HG03135 (cell line): Measurements from ENCODE around the gene NOXO1.
"Not testable (repeated sequence)": the region's sequence is repeated elsewhere in the genome, so short reads cannot be mapped to it uniquely, and the experiment has no call there.

Experiments used
- ATAC-seq: cut with Tn5 transposase; IDR thresholded peaks from one replicate; pipeline ENCODE4 v1.9.1; 2021; ENCODE audit warnings: mild to moderate bottlenecking, moderate library complexity; ENCODE audit not compliant: unreplicated experiment

NOXO1 gene

DNA sequence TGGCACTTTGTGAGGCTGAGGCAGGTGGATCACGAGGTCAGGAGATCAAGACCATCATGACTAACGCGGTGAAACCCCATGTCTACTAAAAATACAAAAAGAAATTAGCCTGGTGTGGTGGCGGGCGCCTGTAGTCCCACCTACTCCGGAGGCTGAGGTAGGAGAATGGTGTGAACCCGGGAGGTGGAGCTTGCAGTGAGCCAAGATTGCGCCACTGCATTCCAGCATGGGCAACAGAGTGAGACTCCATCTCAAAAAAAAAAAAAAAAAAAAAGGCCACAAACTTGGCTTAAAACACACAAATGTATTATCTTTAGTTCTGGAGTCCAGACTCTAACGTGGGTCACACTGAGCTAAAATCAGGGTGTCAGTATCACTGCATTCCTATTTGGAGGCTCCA is 30.5 kb upstream of the NOXO1 start:
- ATAC-seq: not testable (repeated sequence)

DNA sequence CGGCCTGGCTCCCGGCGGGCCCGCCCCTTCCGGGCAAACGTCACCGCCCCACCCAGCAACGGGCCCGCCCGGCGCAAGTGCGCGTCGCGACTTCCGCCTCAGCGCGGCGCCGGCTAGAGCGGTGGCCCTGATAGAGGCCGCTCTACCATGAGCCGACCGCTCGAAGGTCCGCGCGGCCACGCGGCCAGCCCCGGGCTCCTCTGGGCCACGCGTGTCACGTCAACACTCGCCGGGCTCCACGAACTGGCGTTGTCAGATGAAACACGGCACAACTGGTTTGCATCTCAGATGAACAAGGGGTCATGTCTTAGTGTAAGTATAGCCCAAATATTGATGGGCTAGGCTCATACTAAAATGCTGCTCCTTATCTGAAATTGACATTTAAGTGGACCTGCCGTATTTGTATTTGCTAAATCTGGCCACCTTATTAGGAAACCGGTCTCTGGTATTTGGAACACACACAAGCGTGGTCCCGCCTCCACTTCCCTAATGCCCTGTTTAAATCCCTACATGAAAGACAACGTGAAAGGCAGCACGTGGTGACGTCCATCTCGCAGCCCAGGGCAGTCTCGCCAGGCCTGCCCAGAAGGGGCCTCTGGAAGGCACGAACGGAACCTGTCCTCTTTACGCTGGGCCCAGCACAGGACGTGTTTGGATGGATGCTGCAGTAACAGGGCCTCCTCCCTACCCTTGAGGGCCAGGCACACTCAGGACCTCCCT is 28.7 kb upstream of the NOXO1 start, which contains the start of gene ZNF598:
Gene ZNF598 (minus strand): TSS at position 31 of the 720 bp plus-strand sequence.
- ATAC-seq: peak; percentile 85

DNA sequence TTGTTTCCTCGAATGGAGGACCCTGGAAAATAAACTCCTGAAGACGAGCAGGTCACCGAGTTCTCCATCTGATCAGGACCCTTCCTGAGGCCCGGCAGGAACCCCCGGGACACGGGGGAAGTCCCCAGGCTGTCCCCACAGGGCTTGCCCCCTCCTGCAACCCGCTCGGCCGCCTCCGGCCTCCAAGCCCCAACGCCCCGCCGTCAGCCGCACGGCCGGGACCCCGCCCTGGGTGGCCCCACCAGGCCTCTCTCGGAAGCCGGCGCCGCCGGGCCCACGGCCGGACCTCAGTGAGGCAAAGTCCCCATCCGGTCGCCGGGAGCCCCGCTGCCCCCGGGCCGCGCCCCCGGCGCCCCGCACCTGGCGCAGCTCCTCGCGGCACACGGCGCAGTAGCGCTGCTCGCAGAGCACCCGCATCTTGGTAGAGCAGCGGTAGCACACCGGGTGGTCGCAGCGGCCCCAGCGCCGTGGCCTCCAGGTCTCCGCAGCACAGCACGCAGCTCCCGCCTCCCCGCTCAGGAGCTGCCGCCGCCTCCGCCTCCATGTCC is 28.0 kb upstream of the NOXO1 start:
- ATAC-seq: peak; percentile 27

DNA sequence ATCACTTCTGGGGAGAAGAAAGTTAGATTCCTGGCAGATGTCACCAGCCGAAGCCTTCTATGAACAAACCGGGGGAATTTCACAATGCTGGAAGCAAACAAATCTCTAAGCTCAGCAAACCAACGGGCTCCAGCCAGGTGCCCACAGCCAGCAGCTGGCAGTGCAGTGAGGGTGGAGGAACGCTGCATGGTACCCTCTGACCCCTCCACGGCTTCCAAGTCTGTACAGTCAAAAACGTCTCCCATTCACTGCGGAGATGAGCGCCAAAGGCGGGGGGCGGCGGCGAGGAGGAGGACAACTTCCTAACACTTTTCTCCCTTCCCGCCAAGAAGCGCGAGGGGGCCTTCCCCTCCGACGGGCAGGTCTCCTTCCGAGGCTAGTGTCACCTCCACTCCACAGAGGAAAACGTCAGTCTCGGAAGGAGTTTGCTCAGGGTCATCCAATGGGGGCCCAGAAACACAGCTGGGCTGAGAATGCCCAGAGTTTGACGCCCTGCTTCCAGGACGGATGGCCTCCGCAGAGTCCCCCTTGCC is 27.4 kb upstream of the NOXO1 start:
- ATAC-seq: no peak

DNA sequence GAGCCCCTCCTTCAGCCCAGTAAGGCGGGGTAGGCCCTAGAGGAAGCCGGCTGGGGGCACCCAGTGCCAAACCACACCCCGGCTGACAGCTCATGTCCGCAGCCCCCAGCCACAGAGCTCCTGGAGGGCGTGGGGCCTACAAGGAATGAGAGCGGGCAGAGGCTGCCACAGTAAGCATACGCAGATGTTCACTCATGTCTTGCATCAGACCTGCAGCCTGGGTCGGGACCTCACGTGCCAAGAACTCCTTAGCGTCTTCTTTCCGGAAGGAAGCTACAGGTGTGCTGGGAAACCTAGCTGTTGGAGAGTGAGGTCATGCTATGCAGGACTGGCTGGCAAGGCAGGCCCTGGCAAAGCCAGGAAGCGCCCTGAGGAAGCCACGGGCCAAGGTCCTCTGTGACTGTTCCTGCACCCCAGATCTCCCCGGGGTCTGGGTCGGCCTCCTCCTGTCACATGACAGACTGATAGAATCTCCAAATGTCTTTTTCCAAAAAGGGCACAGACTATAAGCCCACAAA is 26.8 kb upstream of the NOXO1 start:
- no peak for ATAC-seq

DNA sequence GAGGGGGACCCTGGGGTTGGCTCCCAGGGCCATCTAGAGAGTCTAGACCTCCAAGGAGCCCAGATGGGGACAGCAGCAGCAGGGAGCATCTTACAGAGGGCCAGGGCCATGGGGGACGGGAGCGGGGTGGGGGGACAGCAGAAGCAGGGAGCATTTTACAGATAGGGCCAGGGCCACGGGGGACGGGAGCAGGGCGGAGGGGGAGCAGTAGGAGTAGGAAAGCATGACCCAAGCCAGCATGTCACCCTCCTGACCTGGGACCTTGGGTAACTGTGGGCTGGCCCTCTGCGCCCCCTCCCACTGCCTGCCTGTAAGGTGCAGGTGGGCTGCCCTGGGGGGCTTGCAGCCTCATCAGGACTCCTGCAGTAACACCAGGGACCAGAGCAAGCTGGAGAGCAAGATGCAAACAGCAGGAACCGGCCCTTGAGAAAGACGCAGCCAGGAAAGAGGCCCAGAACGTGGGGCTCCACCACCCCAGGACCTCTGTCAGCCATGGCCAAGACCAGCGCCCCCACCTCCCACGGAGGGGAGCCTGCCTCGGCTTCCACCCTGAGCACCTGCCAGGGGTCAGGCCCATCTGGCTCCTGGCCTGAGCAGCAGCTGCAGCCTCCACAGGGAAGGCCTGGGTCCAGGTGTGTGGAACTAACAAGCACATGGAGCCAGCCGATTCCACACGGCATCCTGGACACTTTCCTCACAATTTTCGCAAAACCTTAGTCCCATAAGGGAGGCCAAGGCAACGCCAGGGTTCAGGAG is 26.0 kb upstream of the NOXO1 start:
- ATAC-seq: no peak

DNA sequence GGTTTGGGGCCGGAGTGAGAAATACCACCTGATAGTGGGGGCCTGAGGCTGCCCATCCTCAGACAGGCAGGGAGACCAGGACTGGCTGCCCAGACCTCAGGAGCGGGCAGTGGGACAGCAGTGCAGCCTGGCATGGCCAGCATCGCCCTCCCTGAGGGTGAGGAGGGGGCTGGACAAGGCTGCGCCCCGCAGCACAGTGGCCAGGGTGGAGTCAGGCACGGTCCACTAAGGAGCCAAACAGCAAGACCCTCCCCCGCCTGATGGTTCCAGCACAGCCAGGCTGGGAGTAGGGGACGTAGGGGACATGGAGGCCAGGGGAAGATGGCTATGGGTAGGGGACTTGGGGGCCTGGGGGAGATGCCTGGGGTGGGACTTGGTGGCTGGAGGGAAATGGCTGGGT is 25.0 kb upstream of the NOXO1 start:
- no peak for ATAC-seq

DNA sequence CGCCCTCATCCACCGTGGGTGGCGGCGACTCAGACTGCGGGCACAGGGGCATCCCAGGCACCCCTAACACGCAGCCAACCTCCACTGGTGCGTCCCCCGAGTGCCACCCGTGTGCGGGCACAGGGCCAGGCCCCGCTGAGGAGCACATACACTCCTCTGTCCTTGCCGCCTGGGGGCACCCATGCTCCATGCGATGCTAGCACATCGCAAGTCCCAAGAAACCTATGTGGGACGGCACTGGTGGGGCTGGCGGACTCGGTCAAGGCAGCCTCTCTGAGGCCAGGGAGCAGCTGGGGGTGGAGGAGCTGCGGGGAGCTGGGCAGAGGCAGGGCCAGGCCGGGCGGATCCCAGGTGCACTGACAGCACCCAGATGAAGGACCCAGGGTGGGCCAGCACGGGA is 24.4 kb upstream of the NOXO1 start:
- no peak for ATAC-seq

DNA sequence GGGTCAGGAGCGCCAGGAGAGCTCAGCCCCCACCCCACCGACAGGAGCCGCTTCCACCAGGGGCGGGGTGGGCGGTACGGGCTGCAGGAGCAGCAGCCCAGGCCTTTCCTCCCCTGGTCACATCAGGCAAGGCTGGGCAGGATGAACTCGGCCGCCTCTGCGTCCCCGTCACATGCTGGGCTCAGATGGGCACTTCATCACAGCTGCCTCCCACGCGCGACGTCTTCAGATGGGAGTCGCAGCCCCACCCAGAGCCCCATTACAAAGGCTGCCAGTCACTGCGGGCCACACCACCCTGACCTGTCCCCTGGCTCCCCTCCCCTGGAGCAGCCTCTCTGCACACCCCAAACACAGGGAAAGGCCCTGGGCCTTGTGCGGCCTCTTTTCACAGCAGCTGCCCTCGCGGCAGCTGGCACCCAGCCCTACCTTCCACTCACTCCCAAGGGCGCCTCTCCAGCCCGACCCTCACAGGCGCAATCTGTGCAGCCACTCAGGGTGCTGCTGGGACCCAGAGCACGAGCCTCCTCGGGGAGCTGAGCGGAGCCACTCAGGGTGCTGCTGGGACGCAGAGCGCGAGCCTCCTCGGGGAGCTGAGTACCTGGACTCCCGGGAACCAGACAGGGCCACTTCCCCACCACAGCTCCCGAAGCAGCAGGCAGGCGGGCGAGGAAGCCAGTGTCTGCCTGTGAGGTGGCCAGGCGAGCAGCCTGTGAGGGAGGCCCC is 23.7 kb upstream of the NOXO1 start:
- ATAC-seq: no peak

DNA sequence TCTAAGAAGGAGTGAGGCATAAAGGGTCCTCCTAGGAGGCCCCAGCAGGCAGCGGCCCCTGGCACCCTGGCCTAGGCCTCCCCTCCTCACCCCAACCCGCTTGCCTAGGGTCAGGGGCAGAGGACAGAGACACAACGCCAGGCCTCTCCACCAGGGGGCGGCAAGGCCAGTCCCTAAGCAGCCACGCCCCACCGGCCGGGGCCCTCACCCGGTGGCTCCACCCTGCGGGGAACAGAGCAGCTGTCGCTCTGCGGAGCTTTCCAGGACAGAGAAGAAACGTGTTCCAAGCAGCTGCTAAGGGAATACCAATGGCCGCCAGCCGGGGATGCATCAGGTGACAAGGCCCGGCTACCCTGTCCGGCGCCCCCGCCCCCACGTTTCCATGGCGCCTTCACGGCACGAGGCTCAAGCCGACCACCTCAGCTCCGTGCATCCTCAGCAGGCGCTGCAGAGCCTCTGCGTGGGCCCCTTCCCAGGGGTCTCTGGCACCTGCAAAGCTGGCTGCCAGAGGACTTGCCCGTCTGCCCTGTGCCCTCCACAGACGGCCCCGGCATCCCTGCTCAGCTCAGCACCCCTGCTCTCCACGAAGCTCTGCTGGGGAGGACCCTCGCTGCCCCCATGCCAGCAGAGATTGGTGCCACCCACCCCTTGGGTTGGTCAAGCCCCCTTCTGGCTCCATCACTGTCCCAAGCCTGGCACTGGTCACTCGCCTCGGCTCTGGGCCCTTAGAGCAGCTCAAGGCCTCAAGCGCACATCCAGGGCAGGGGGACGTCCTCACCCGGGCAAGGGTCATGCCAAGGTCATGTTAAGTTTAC is 22.8 kb upstream of the NOXO1 start:
- ATAC-seq: peak; percentile 60

DNA sequence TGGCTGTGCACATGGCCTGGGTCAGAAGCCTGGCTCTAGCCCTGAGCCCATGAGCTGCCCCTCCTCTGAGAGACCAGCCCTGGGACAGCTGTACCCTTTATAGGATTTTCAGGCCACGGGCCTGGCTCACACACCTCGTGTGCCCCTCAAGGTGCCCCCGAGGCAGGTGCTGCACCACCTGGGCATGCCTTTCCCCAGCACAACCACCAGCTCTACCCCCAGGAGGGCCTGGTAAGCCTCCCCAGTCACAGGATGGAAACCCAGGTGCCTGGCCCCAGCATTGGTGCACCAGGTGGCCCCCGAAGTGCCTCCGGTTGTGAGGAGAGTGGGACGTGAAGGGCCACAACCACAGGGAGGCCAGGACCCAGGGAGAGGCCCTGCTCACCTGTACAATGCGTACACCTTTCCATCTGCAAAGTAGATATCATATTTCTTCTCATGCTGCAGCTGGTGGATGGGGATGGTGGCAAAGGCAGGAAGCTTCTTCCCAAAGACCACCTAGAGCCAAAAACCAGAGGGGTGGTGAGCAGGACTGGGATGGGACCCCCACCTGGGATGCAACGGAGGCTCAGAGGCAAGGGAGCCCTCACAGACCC is 22.1 kb upstream of the NOXO1 start:
- no peak for ATAC-seq

DNA sequence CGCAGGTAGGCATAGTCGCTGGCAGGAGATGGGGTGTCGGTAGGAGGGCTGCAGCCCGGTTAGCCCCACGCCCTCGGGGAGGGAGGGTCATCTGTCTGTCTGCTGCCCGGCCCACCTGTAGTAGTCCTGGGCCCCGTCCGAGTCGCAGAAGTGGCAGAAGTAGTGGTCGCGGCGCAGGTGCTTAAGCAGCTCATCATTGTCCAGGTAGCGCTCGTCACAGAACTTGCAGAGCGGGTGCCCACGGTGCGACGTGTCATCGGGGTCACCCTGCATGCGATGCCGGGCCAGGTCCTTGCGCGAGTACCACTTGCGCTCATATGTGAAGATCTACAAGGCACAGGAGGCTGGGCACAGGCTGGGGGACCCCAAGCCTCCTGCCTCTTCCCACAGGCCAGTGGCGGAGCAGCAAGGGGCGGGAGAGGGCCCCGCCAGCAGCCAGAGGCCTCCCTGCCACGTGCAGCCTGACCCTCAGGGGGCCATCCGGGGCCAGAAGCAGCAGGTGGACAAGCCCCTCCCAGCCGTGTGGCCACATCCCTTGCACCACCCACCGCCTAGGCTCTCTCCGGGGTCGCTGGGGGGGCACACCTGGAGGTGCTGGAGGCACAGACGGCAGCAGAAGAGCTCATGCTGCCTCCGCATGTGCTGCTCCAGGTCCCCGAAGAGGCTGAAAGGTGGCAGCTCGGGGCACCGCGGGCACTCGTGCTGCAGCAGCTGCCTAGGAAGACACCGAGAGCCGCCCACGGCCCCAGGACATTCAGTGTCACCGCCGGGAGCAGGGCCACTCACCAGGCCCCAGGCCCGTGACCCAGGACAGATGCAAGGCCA is 21.3 kb upstream of the NOXO1 start:
- ATAC-seq: no peak

DNA sequence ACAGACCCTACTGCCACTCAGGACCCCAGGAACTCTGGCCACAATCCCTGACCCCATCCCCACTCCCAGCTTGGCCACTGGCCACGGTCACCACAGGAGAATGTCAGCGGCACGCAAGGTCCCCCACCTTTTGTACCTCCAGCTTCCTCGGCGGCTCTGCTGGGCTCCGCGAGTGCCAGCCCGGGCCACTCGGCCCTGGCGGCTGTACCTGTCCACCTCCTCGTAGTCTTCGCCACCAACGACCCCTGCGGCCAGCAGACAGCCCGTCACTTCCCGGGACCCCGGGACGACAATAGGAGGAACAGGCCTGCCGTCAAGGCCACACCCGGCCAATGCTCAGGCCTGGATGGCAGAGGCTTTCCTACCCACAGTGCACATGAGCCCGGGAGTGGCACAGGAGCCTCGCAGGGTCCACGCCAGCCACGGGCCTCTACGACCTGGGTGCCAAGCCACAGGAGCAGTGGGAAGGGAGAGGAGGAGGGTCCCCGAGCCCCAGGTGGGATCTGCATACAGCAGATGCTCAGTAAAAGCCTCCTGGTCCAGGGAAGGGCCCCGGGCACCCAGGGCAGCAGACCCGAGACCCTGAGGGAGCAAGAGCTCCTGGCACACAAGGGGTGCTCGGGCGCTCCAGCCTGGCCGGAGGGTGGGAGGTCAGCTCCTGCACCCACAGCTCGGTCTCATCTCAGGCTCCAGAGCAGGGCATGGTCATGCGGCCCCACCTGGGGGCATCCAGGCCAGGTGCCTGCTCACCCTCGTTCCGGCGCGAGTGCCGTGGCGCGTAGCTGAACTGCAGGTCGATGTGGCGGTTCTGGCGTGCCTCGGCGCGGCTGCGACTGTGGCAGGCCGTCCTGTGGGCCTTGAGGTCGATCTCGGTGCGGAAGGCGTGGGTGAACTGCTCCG is 20.4 kb upstream of the NOXO1 start:
- no peak for ATAC-seq

DNA sequence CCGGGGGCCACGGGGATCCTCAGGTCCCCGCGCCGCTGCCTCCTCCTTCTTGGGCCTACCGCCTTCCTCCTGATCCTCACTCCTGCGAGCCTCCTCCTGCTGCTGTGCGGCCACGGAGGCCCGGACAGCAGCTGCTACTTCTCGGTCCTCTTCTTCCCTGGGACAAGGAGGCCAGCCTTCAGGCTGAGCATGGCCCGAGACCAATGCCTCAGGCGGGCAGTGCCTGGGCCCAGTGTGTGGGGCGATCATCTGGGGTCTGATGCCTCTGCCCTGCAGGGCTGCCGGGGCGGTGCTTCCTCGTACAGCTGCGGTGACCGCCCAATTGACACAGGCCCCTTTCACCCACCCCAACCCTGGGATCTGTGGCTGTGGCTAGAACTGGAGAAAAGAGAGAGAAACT is 19.8 kb upstream of the NOXO1 start:
- ATAC-seq: no peak

DNA sequence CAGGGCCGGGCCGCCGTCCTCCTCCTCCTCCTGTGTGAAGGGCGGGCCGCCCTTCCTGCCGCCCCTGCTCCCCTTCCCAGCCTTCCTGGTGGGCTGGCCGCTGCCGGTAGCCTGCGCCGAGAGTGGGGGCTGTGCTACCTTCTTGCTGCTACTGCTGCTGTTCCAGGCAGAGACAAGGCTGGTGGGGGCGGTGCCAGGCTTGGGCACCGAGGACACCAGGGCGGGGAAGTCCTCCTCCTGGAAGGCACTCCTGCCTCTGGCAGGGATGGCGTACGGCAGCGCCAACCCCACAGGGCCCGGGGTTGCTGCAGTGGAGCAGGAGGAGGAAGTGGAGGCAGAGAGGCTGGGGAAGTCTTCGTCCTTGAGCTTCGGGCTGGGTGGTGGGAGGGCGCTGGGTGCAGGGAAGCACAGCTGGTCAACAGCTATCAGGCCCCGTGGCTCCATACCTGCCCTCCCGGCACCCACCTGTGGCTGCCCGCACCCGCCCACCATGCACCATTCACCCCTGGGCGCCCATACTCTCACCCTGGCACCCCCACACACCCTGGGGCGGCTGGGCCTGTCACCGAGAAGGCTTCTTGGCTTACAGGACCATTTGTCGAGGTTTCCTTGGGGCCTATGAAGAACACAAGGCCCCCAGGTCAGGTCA is 18.7 kb upstream of the NOXO1 start:
- ATAC-seq: no peak

DNA sequence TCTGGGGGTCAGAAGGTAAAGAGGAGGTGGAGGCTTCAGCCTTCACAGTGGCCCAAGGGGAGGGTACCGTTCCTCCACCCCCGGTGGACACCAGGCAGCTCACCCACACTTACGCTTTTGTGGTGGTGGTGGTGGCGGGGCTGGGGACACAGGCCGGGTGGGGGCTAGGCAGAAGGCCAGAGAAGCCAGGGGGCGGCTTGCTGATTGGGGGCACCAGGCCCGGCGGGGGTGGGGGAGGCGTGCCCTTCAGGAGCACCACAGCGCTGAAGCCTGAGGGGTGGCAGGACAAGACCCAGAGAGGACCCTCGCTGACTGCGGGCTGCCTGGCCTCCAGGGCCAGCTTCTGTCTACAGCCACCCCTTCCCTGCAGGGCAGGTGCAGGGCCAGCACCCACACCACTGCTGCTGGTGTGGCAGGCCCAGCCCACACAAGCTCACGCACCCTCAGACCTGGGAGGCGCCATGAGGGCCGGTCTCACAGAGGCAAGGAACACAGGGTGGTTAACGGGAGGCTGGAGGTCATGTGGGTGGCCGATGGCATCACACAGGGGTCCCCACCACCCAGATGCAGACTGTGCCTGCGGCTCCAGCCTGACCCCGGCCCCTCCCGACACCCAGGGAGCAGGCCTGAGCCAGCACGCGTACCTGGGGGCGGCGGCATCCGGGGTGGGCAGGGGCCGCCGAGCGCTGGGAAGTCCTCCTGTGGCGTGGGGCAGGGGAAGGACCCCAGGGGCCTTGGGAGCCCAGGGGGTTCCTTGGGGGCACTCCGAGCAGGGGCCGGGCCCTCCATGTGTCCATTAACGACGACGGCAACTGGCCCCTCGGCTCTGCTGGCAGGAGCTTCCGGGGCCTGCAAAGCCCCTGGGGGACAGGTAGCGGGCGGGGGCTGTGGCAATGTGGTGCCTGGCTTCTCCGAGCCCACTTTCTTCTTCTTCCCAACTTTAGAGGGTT is 17.9 kb upstream of the NOXO1 start:
- no peak for ATAC-seq
